AG04450 (cell line): ENCODE results near the gene THBS2. TPM values are rescaled to one million over a fixed set of nuclear protein-coding genes. Genes with fewer than 3 reads are reported as not detected.

ENCODE experiments used
- CTCF ChIA-PET: fragments of 300-600, 350-600 bp; formaldehyde crosslinking; extraction: SDS; loops from one replicate; lab custom pipeline; 2022; ENCODE audit warnings: antibody characterized with exemption, inconsistent platforms; lab: Charles Lee
- POLR2A ChIA-PET: fragments of 350-600 bp; formaldehyde crosslinking; extraction: SDS; loops from one replicate; lab custom pipeline; 2021; ENCODE audit warnings: antibody characterized with exemption, inconsistent platforms; lab: Yijun Ruan, JAX
- DNase-seq: peaks from one replicate; pipeline ENCODE4 v3.0.0-alpha.2; 2011; ENCODE audit warnings: low read depth, low spot score
- H3K27ac ChIP-seq: one replicate; pipeline ENCODE4 v1.5.1; 2012; ENCODE audit warnings: low read depth, low read length, control low read depth
- H3K27me3 ChIP-seq: one replicate; pipeline ENCODE4 v1.6.0; 2012; ENCODE audit warnings: low read length; ENCODE audit not compliant: control insufficient read depth, insufficient read depth
- H3K4me3 ChIP-seq: 2 replicates; pipeline ENCODE4 v1.5.1; 2011; ENCODE audit warnings: mild to moderate bottlenecking, low read depth, low read length, control low read depth
- H3K9me3 ChIP-seq: 2 replicates; pipeline ENCODE4 v1.5.1; 2012; ENCODE audit warnings: low read length; ENCODE audit not compliant: control insufficient read depth, insufficient read depth
- CTCF ChIP-seq: IDR thresholded peaks from 2 replicates; pipeline ENCODE4 v1.5.1; 2011; ENCODE audit warnings: low read depth, low read length, control low read depth, inconsistent platforms
- polyA plus RNA-seq: library from polyadenylated mRNA; depleted of rRNA; stranded (reverse); fragments of >200 nt; gene quantifications from 2 replicates; pipeline ENCODE4 v1.2.3, GENCODE V29; 2011

Gene THBS2
- polyA plus RNA-seq, 1 experiment, result 95.8 TPM

- Histone ChIP-seq H3K27me3 (no peaks in the 10 kb centered on the region), H3K4me3 (no peak overlapping the region), H3K27ac (peak overlapping the region; percentile 88), H3K9me3 (peaks cover 3% of the 10 kb centered on the region; the same call in 1 of the 2 replicates)
- ChIA-PET POLR2A (interaction anchor here (1.0 to 1.2 kb wide), 2 partner anchors 17 to 79 kb away, joined by 4 to 5 read pairs; no protein-coding TSS in a partner anchor), CTCF (interaction anchor here (1.0 kb wide), 1 partner anchor 335 kb away, joined by 3 read pairs; no protein-coding TSS in a partner anchor)
- DNase-seq, result no peak
- no peak for TF ChIP-seq CTCF
These were observed 38.1 kb upstream of the THBS2 start for GRCh38 chr6:169291646-169292337.

- Histone ChIP-seq H3K27ac (no peak overlapping the region), H3K27me3 (no peaks in the 10 kb centered on the region), H3K9me3 (peaks cover 3% of the 10 kb centered on the region; the same call in 1 of the 2 replicates), H3K4me3 (no peak overlapping the region)
- ChIA-PET CTCF (no interaction called here), POLR2A (no interaction called here)
- DNase-seq, result no peak
- no peak for TF ChIP-seq CTCF
These were observed 37.5 kb upstream of the THBS2 start for GRCh38 chr6:169291148-169291547.

GRCh38 chr6:169289619-169290339 lies 36.1 kb upstream of the THBS2 start:
- H3K9me3 ChIP-seq, result peaks cover 3% of the 10 kb centered on the region; the same call in 1 of the 2 replicates
- POLR2A ChIA-PET, result no interaction called here
- no peaks in the 10 kb centered on the region for H3K27me3 ChIP-seq
- H3K4me3 ChIP-seq, result no peak overlapping the region
- peak overlapping the region; percentile 11 for H3K27ac ChIP-seq
- no peak for TF ChIP-seq CTCF
- no peak for DNase-seq
- CTCF ChIA-PET, result no interaction called here

DNA sequence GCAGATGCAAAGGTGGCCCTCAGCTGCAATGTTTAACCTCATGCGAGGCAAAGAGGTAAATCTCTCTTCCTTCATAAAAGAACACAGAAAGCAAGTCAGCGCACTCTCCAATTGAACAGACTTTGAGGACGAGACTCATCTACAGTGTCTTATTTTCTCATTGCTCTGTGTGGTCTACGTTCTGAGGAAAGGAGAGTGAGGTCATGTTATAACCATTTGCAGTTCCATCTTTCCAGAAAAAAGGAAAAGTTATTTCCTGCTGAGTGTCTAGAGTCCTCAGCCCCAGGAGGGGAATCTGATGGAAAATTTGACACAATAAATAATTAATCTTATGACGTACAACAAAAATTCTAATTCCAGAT lies 35.6 kb upstream of the THBS2 start:
- no peak for TF ChIP-seq CTCF
- Histone ChIP-seq H3K9me3 (peaks cover 3% of the 10 kb centered on the region; the same call in 1 of the 2 replicates), H3K27ac (no peak overlapping the region), H3K4me3 (no peak overlapping the region), H3K27me3 (no peaks in the 10 kb centered on the region)
- CTCF ChIA-PET, result no interaction called here
- POLR2A ChIA-PET, result no interaction called here
- no peak for DNase-seq

GRCh38 chr6:169288591-169288990 lies 34.9 kb upstream of the THBS2 start:
- no peak overlapping the region for H3K4me3 ChIP-seq
- no peaks in the 10 kb centered on the region for H3K27me3 ChIP-seq
- no peak overlapping the region for H3K27ac ChIP-seq
- CTCF ChIA-PET, result interaction anchor here (0.8 kb wide), 1 partner anchor 233 kb away, joined by 3 read pairs; no protein-coding TSS in a partner anchor
- POLR2A ChIA-PET, result no interaction called here
- DNase-seq, result no peak
- no peak for TF ChIP-seq CTCF
- peaks cover 3% of the 10 kb centered on the region; the same call in 1 of the 2 replicates for H3K9me3 ChIP-seq
